Measurements from ENCODE around the gene ZNF462.

- TF ChIP-seq EZH2phosphoT487 (IDR thresholded peaks at IDR 0.05; ENCODE audit: low read depth) (no peak), CTCF (IDR thresholded peaks at IDR 0.05; ENCODE audit: low read depth, low read length) (no peak)
These were observed 179.6 kb downstream of the ZNF462 start for GRCh38 chr9:107042606-107043005.
